OCI-M2 (cell line): ENCODE measurements around the gene ZNF692.
"Not testable (repeated sequence)": the region's sequence is repeated elsewhere in the genome, so short reads cannot be mapped to it uniquely, and the experiment has no call there.

Experiments used
- DNase-seq: peaks from one replicate; lab custom pipeline; 2025; ENCODE audit not compliant: unreplicated experiment; lab: John Stamatoyannopoulos, UW

Gene ZNF692

GRCh38 chr1:248858891-248859889 is at the start of gene ZNF692:
Gene ZNF692 (minus strand): TSS chr1:248859085. CDS start chr1:248858309, 776 bp downstream.
- DNase-seq: no peak

- DNase-seq: no peak
These were observed 48.1 kb upstream of the ZNF692 start for GRCh38 chr1:248906753-248907661.

GRCh38 chr1:248906009-248906752 is 47.3 kb upstream of the ZNF692 start, which contains the start of gene PGBD2:
Gene PGBD2 (plus strand): TSS chr1:248906235. CDS start chr1:248913863, 7,628 bp downstream.
- DNase-seq: no peak

- DNase-seq: no peak
These were observed 46.8 kb upstream of the ZNF692 start for GRCh38 chr1:248905662-248906008.

GRCh38 chr1:248904437-248905216 is 45.7 kb upstream of the ZNF692 start:
- DNase-seq: no peak

GRCh38 chr1:248901578-248901977 is 42.7 kb upstream of the ZNF692 start:
- no peak for DNase-seq

GRCh38 chr1:248900637-248901036 is 41.8 kb upstream of the ZNF692 start:
- DNase-seq: no peak

GRCh38 chr1:248897412-248898337 is 38.8 kb upstream of the ZNF692 start:
- DNase-seq: no peak

GRCh38 chr1:248894837-248895236 is 36.0 kb upstream of the ZNF692 start:
- no peak for DNase-seq

- no peak for DNase-seq
These were observed 33.7 kb upstream of the ZNF692 start for GRCh38 chr1:248892590-248892989.

- no peak for DNase-seq
These were observed 32.9 kb upstream of the ZNF692 start for GRCh38 chr1:248891758-248892157.

- no peak for DNase-seq
These were observed 31.9 kb upstream of the ZNF692 start for GRCh38 chr1:248890549-248891498.

GRCh38 chr1:248889914-248890243 is 31.0 kb upstream of the ZNF692 start:
- not testable (repeated sequence) for DNase-seq

- no peak for DNase-seq
These were observed 27.5 kb upstream of the ZNF692 start for GRCh38 chr1:248886237-248886895.

- DNase-seq: no peak
These were observed 26.8 kb upstream of the ZNF692 start for GRCh38 chr1:248885646-248886045.

GRCh38 chr1:248884632-248885295 is 25.9 kb upstream of the ZNF692 start:
- DNase-seq: no peak

GRCh38 chr1:248882427-248882826 is 23.5 kb upstream of the ZNF692 start:
- not testable (repeated sequence) for DNase-seq
